Skeletal muscle satellite cell (primary cell): ENCODE measurements around the gene KCNA2. TPM values are rescaled to one million over a fixed set of nuclear protein-coding genes. Genes with fewer than 3 reads are reported as not detected.

Experiments used
- H3K27me3 ChIP-seq: 2 replicates; pipeline ENCODE4 v1.7.0; 2013; ENCODE audit warnings: low read length; ENCODE audit not compliant: control insufficient read depth, insufficient read depth
- H3K36me3 ChIP-seq: 2 replicates; pipeline ENCODE4 v1.7.0; 2013; ENCODE audit warnings: mild to moderate bottlenecking, control low read depth, low read length; ENCODE audit not compliant: insufficient read depth
- H3K4me1 ChIP-seq: 2 replicates; pipeline ENCODE4 v1.7.0; 2013; ENCODE audit warnings: low read length; ENCODE audit not compliant: control insufficient read depth, insufficient read depth
- H3K4me2 ChIP-seq: 2 replicates; pipeline ENCODE4 v1.7.0; 2013; ENCODE audit warnings: mild to moderate bottlenecking, low read length
- H3K4me3 ChIP-seq: 2 replicates; pipeline ENCODE4 v1.7.0; 2013; ENCODE audit warnings: low read length
- H3K9ac ChIP-seq: 2 replicates; pipeline ENCODE4 v1.7.0; 2013; ENCODE audit warnings: mild to moderate bottlenecking, low read depth, low read length, moderate library complexity
- H3K9me3 ChIP-seq: replicated peaks from 2 replicates; pipeline ENCODE4 v1.7.0; 2013; ENCODE audit warnings: mild to moderate bottlenecking, control low read depth, low read length
- total RNA-seq: library from RNA; depleted of rRNA; stranded (reverse); fragments of >200 nt; gene quantifications from 2 replicates; pipeline ENCODE4 v1.2.3, GENCODE V29; 2012; rRNA removed

KCNA2 gene
- total RNA-seq: under 0.01 TPM in 1 of 2 replicates, not detected in the other

GRCh38 chr1:110605901-110606656, at the start of gene KCNA2:
KCNA2 (minus strand) TSS chr1:110606358; CDS start chr1:110604782, 1,576 bp downstream.
- H3K9ac ChIP-seq: no peak within 1 kb of the TSS
- H3K4me1 ChIP-seq: peaks cover 5% of the 10 kb centered on the region
- no peaks in the 10 kb centered on the region for H3K36me3 ChIP-seq
- H3K4me2 ChIP-seq: peak within 1 kb of the TSS; percentile 62
- H3K4me3 ChIP-seq: peak within 1 kb of the TSS; percentile 54
- peaks cover 67% of the 10 kb centered on the region for H3K27me3 ChIP-seq
- no peaks in the 10 kb centered on the region for H3K9me3 ChIP-seq

- H3K9me3 ChIP-seq: no peaks in the 10 kb centered on the region
- peaks cover 3% of the 10 kb centered on the region for H3K4me1 ChIP-seq
- no peak overlapping the region for H3K9ac ChIP-seq
- H3K36me3 ChIP-seq: no peaks in the 10 kb centered on the region
- no peak overlapping the region for H3K4me3 ChIP-seq
- no peaks in the 10 kb centered on the region for H3K27me3 ChIP-seq
- H3K4me2 ChIP-seq: no peak overlapping the region
These were observed 44.5 kb upstream of the KCNA2 start for GRCh38 chr1:110650609-110651008.

GRCh38 chr1:110648417-110648816, 42.3 kb upstream of the KCNA2 start:
- Histone ChIP-seq H3K27me3 (no peaks in the 10 kb centered on the region), H3K4me3 (no peak overlapping the region), H3K4me2 (no peak overlapping the region), H3K9ac (no peak overlapping the region), H3K36me3 (no peaks in the 10 kb centered on the region), H3K4me1 (peaks cover 3% of the 10 kb centered on the region), H3K9me3 (no peaks in the 10 kb centered on the region)

- H3K4me1 ChIP-seq: peaks cover 3% of the 10 kb centered on the region
- no peak overlapping the region for H3K4me3 ChIP-seq
- H3K4me2 ChIP-seq: no peak overlapping the region
- no peaks in the 10 kb centered on the region for H3K27me3 ChIP-seq
- H3K36me3 ChIP-seq: no peaks in the 10 kb centered on the region
- H3K9me3 ChIP-seq: no peaks in the 10 kb centered on the region
- no peak overlapping the region for H3K9ac ChIP-seq
These were observed 41.2 kb upstream of the KCNA2 start for GRCh38 chr1:110647254-110647891.

- Histone ChIP-seq H3K4me1 (peaks cover 3% of the 10 kb centered on the region), H3K9ac (no peak overlapping the region), H3K4me2 (no peak overlapping the region), H3K36me3 (no peaks in the 10 kb centered on the region), H3K9me3 (no peaks in the 10 kb centered on the region), H3K4me3 (no peak overlapping the region), H3K27me3 (no peaks in the 10 kb centered on the region)
These were observed 39.9 kb upstream of the KCNA2 start for GRCh38 chr1:110645821-110646735.

- no peak overlapping the region for H3K9ac ChIP-seq
- H3K4me3 ChIP-seq: no peak overlapping the region
- H3K4me1 ChIP-seq: peaks cover 3% of the 10 kb centered on the region
- no peak overlapping the region for H3K4me2 ChIP-seq
- H3K9me3 ChIP-seq: no peaks in the 10 kb centered on the region
- H3K27me3 ChIP-seq: no peaks in the 10 kb centered on the region
- H3K36me3 ChIP-seq: no peaks in the 10 kb centered on the region
These were observed 39.1 kb upstream of the KCNA2 start for GRCh38 chr1:110645211-110645610.

GRCh38 chr1:110643879-110644472, 37.8 kb upstream of the KCNA2 start:
- Histone ChIP-seq H3K4me1 (peaks cover 3% of the 10 kb centered on the region), H3K4me3 (no peak overlapping the region)

GRCh38 chr1:110639724-110640386, 33.7 kb upstream of the KCNA2 start:
- Histone ChIP-seq H3K4me2 (no peak overlapping the region), H3K4me1 (no peaks in the 10 kb centered on the region), H3K36me3 (no peaks in the 10 kb centered on the region), H3K27me3 (peaks cover 4% of the 10 kb centered on the region), H3K9ac (no peak overlapping the region), H3K4me3 (no peak overlapping the region), H3K9me3 (no peaks in the 10 kb centered on the region)

More at GRCh38 chr1:110643879-110644472, 37.8 kb upstream of the KCNA2 start:
- Histone ChIP-seq H3K27me3 (no peaks in the 10 kb centered on the region), H3K9ac (no peak overlapping the region), H3K36me3 (no peaks in the 10 kb centered on the region), H3K9me3 (no peaks in the 10 kb centered on the region), H3K4me2 (no peak overlapping the region)

GRCh38 chr1:110638556-110638955, 32.4 kb upstream of the KCNA2 start:
- no peaks in the 10 kb centered on the region for H3K9me3 ChIP-seq
- H3K4me2 ChIP-seq: no peak overlapping the region
- H3K4me1 ChIP-seq: no peaks in the 10 kb centered on the region
- H3K27me3 ChIP-seq: peaks cover 4% of the 10 kb centered on the region
- H3K36me3 ChIP-seq: no peaks in the 10 kb centered on the region
- no peak overlapping the region for H3K9ac ChIP-seq
- no peak overlapping the region for H3K4me3 ChIP-seq

- Histone ChIP-seq H3K4me1 (no peaks in the 10 kb centered on the region), H3K4me3 (no peak overlapping the region), H3K9me3 (no peaks in the 10 kb centered on the region), H3K4me2 (no peak overlapping the region), H3K36me3 (no peaks in the 10 kb centered on the region), H3K9ac (no peak overlapping the region), H3K27me3 (peaks cover 4% of the 10 kb centered on the region)
These were observed 31.9 kb upstream of the KCNA2 start for GRCh38 chr1:110638058-110638457.
